ENCODE measurements around the gene ZMIZ2.

DNA sequence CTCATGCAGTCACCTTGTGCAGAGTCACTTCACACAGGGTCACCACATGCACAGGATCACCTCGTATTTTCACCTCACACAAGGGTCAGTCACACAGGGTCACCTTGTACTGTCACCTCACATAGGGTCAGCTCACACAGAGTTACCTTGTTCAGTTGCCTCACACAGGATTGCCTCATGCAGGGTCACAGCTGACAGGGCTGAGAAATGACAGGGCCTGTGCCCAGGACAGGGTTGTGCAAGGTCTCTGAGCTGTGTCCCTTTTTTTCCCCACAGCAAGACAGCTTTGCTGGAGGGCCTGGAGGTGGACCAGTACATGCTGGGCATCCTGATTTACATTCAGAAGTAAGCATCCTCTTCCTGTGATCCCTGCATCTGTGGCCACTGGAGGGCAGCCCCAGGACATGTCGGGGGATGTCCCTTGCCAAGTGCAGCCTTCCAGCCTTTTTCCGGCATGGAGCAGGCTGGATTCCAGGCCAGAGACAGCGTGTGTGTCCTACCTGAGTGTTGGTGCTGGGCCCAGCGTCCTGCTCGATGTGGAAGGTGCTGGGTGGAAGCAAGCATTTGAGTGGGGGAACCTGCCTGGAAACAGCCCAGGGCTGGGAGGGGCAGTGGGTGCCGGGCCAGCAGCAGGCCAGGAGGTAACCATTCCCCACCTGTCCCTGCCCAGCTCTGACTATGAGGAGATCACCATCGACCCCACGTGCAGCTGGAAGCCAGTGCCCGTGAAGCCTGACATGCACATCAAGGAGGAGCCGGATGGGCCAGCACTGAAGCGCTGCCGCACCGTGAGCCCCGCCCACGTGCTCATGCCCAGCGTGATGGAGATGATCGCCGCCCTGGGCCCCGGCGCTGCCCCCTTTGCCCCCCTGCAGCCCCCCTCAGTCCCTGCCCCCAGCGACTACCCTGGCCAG lies 16.3 kb downstream of the ZMIZ2 start:
- TF ChIP-seq EZH2 (IDR thresholded peaks at IDR 0.05; ENCODE audit: low read length, missing control alignments) (no peak), CTCF (conservative IDR thresholded peaks at IDR 0.05 in 1 of 2, IDR thresholded peaks at IDR 0.05 in 1 of 2; ENCODE audit: low read depth in 1 of 2, low read length in 2 of 2) (no peak)
